ENCODE measurements around the gene MT1B. TPM values are rescaled to one million over a fixed set of nuclear protein-coding genes. Genes with fewer than 3 reads are reported as not detected.

The MT1B gene
- total RNA-seq, 2 experiments from 2014 or later = not detected

DNA sequence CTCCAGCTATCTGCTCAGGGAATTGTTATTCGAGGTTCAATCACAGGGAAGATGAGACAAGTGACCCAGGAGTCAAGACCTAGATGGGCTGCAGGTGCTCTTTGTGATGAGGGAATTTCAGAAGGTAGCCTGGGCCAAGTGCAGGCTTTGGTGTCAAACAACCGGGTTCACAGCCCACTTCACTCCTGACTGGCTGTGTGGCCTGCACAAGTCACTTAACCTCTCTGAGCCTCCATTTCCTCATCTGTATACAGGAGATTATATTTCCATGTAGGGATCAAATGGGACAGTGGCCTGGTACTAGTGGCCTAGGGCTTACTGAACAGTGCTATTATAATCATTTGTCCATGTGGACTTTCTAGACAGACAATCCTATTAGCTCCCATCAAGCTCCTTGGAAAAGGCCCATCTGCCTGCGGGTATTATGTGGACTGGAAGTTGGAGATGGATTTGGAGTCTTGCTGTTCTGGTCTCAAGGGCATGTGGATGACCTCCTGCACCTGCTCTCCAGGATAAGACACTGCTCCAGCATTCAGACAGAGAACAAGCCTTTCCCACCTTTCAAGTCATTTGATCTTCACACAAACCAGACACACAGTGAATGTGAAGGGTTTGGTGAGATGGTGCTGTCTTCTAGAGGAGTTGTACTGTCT lies 27.5 kb downstream of the MT1B start:
- DNase-seq (no peak), ATAC-seq (ENCODE audit: low read depth) (no peak)
- H3K27me3 Mint-ChIP-seq = peaks cover 9% of the 10 kb centered on the region
- H3K4me1 Mint-ChIP-seq = peaks cover 36% of the 10 kb centered on the region
- peaks cover under 1% of the 10 kb centered on the region for H3K36me3 Mint-ChIP-seq
- H3K9me3 Mint-ChIP-seq = no peaks in the 10 kb centered on the region
- no peak overlapping the region for H3K27ac Mint-ChIP-seq
- no peak overlapping the region for H3K4me3 Mint-ChIP-seq
- POLR2A ChIA-PET = interaction anchor here (0.6 to 1.9 kb wide), 2 partner anchors 11 to 174 kb away, joined by 6 to 7 read pairs; partner anchors contain the start of genes MT1G and MT1H

- H3K36me3 Mint-ChIP-seq = peaks cover 3% of the 10 kb centered on the region
- POLR2A ChIA-PET = interaction anchor here (0.6 to 1.9 kb wide), 2 partner anchors 11 to 173 kb away, joined by 6 to 7 read pairs; partner anchors contain the start of genes MT1G and MT1H
Measured at GRCh38 chr16:56679818-56680217, 28.1 kb downstream of the MT1B start.

DNA sequence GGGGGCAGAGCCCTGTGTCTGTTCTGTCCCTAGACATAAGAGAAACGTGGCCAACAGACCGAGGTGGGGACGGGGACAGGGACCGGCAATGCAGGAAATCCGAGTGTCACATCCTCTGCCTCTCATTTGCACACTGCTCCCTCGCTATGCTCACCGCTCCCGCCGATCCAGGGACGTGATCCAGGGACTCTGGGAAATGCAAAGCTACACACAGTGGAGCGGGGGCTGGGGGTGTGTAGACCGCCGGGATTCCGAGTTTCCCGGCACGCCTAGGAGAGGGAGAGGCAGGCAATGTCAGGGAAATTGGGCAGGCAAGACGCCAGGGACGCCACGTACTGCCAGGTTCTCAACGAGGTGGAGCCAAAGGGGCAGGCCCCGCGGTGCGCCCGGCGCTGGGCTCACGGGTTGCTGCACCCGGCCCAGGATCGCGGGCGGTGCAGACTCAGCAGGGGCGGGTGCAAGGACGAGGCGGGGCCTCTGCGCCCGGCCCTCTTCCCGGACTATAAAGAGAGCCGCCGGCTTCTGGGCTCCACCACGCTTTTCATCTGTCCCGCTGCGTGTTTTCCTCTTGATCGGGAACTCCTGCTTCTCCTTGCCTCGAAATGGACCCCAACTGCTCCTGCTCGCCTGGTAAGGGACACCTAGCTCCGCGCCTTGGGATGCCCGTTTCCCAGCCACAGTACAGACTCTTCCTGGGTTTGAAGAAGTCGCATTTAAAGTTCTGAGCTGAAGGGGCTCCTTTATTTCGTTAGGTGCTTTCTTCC lies 30.4 kb downstream of the MT1B start, which contains the start of gene MT1X:
Gene MT1X (plus strand): TSS at position 532 of the 764 bp plus-strand sequence. CDS start 71 bp downstream, at position 603.
- no peaks in the 10 kb centered on the region for H3K27me3 Mint-ChIP-seq
- POLR2A ChIA-PET = interaction anchor here (0.8 to 2.8 kb wide), 17 partner anchors 8 to 76 kb away, joined by 3 to 28 read pairs (median 5); partner anchors contain the start of genes MT1E, MT1F, MT1G and MT1H
- H3K9me3 Mint-ChIP-seq = peaks cover 3% of the 10 kb centered on the region
- peak; percentile 95 for DNase-seq
- peak within 1 kb of the TSS; percentile 97 for H3K4me3 Mint-ChIP-seq
- H3K27ac Mint-ChIP-seq = peak within 1 kb of the TSS; percentile 95
- H3K4me1 Mint-ChIP-seq = peaks cover 25% of the 10 kb centered on the region
- peak; percentile 94 for ATAC-seq (ENCODE audit: low read depth)
- peaks cover 6% of the 10 kb centered on the region for H3K36me3 Mint-ChIP-seq

More at GRCh38 chr16:56679818-56680217, 28.1 kb downstream of the MT1B start:
- no peak for DNase-seq
- H3K27ac Mint-ChIP-seq = no peak overlapping the region
- no peak for ATAC-seq (ENCODE audit: low read depth)
- no peak overlapping the region for H3K4me3 Mint-ChIP-seq
- H3K9me3 Mint-ChIP-seq = no peaks in the 10 kb centered on the region
- H3K4me1 Mint-ChIP-seq = peaks cover 36% of the 10 kb centered on the region
- H3K27me3 Mint-ChIP-seq = peaks cover 5% of the 10 kb centered on the region

GRCh38 chr16:56682703-56683397 lies 31.2 kb downstream of the MT1B start:
- Mint-ChIP-seq H3K27me3 (no peaks in the 10 kb centered on the region), H3K36me3 (peaks cover 6% of the 10 kb centered on the region), H3K27ac (peak overlapping the region; percentile 95), H3K9me3 (peaks cover 3% of the 10 kb centered on the region), H3K4me1 (peaks cover 25% of the 10 kb centered on the region), H3K4me3 (peak overlapping the region; percentile 97)
- DNase-seq = no peak
- POLR2A ChIA-PET = interaction anchor here (0.8 to 2.8 kb wide), 17 partner anchors 8 to 76 kb away, joined by 3 to 28 read pairs (median 5); partner anchors contain the start of genes MT1E, MT1F, MT1G and MT1H
- ATAC-seq (ENCODE audit: low read depth) = peak; percentile 4

DNA sequence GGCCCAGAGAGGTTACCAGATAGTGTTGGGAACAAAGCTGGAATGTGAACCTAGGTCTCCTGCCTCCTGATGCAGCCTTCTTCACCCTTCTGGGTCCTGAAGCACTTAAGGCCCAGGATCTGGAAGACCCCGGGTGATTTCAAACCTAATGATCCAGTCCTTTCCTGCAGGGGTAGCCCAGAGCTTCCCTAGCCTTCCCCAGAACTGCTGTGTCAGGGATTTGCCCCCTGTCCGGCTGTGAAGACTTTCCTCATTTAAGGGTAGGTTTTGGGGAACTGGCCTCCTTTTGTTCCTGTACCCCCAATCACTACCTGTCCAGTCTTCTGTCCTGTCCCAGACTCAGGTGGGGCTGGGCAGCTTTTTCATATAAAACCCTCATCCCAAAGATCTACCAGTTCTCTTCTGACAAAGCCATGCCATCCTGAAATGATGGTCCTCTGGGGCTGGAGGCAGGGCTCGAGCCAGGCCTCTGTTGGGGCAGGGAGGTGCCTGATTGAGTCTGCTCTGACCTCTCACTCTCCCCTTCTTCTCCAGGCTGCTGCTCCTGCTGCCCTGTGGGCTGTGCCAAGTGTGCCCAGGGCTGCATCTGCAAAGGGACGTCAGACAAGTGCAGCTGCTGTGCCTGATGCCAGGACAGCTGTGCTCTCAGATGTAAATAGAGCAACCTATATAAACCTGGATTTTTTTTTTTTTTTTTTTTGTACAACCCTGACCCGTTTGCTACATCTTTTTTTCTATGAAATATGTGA lies 31.9 kb downstream of the MT1B start:
- H3K4me1 Mint-ChIP-seq = peaks cover 25% of the 10 kb centered on the region
- no peak for ATAC-seq (ENCODE audit: low read depth)
- peak overlapping the region; percentile 97 for H3K4me3 Mint-ChIP-seq
- H3K27me3 Mint-ChIP-seq = no peaks in the 10 kb centered on the region
- peaks cover 3% of the 10 kb centered on the region for H3K9me3 Mint-ChIP-seq
- POLR2A ChIA-PET = interaction anchor here (1.0 to 2.8 kb wide), 9 partner anchors 12 to 77 kb away, joined by 3 to 28 read pairs (median 6); partner anchors contain the start of gene MT1G
- no peak for DNase-seq
- H3K36me3 Mint-ChIP-seq = peaks cover 6% of the 10 kb centered on the region
- H3K27ac Mint-ChIP-seq = peak overlapping the region; percentile 14

DNA sequence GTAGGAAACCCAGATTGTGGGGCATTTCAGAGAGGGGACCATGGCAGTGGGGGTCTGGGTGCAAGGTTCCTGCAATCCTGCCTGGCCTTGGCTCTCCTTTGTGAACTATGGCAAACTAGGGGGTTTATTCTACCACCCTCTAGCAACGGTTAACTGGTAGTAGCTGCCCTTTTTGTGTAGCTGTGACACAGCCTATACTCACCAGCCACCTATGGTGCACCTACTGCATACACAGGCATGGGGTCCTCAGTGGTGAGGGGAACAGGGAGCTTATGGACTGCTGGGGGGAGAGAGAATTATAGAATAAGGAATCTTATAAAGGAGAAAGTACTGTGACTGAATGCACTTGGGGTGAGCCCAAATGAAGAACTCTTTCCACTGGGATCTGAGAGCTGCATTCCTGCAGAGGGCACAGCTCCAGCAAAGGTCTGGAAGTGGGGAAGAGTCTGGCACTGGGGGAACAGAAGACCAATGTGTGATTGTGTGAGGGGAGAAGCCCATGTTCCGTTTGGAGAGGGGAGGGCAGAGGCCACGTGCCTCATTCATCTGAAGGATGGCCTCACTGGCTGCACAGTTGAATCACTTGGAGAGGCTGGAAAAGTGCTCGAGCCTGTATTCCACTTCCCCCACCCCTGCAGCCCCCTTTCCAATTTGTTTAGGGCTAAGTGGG lies 32.7 kb downstream of the MT1B start:
- no peak overlapping the region for H3K4me3 Mint-ChIP-seq
- DNase-seq (no peak), ATAC-seq (ENCODE audit: low read depth) (no peak)
- H3K4me1 Mint-ChIP-seq = peaks cover 25% of the 10 kb centered on the region
- H3K9me3 Mint-ChIP-seq = peaks cover 3% of the 10 kb centered on the region
- H3K27me3 Mint-ChIP-seq = no peaks in the 10 kb centered on the region
- H3K27ac Mint-ChIP-seq = no peak overlapping the region
- POLR2A ChIA-PET = interaction anchor here (0.6 kb wide), 1 partner anchor 440 kb away, joined by 3 read pairs; no protein-coding TSS in a partner anchor
- peaks cover 6% of the 10 kb centered on the region for H3K36me3 Mint-ChIP-seq

DNA sequence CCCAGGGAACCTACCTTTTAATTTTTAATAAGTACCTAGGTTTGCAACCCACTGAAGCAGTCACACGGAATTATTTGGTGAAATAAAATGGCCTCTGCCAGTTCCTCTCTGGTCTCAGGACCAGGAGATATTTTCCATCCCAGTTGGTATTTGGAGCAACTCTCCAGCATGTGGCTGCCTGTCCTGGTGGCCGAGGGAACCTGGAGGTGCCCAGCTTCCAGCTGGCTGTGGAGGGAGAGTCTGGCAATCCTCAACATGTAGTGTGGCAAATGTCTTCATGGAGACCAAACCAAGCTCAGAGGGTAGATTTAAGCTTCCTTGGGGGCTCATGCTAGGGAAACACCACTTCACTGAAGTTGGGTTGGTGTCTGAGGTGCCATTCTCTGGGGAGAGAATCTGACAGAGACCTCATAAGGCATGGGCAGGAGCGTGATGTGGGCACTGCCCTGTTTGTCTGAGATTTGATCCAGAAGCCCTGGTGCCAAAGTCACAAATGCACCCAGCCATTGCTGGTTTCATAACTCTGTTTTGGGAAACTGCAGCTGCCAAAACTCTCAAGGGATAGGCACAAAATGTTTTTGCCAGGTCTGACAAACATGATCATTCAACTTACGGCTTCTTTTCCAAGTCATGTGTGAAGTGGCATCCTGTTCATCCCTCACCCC lies 33.4 kb downstream of the MT1B start:
- DNase-seq (no peak), ATAC-seq (ENCODE audit: low read depth) (no peak)
- no peaks in the 10 kb centered on the region for H3K27me3 Mint-ChIP-seq
- no peak overlapping the region for H3K4me3 Mint-ChIP-seq
- peaks cover 6% of the 10 kb centered on the region for H3K36me3 Mint-ChIP-seq
- POLR2A ChIA-PET = interaction anchor here (0.6 to 1.2 kb wide), 2 partner anchors 21 to 439 kb away, joined by 3 read pairs; no protein-coding TSS in a partner anchor
- H3K4me1 Mint-ChIP-seq = peaks cover 22% of the 10 kb centered on the region
- H3K9me3 Mint-ChIP-seq = peaks cover 3% of the 10 kb centered on the region
- H3K27ac Mint-ChIP-seq = no peak overlapping the region

DNA sequence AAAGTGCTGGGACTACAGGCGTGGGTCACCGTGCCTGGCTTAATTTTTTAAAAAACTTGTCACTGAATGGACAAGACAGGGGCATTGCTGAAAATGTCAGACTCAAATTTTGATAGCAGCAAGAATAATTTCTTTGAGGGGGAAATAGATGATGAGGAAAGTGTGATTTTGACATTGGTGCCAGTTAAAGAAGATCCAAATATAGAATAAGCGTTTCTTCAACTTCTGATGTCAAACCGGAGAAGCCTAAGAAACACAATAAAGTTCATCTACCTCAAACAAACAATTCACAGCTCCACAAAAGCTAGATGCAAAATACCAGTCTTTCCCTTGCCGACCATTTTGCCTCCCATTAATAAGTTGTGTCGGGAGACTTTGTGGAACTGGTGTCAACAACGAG lies 35.1 kb downstream of the MT1B start:
- Mint-ChIP-seq H3K4me3 (no peak overlapping the region), H3K27me3 (peaks cover 2% of the 10 kb centered on the region), H3K4me1 (peaks cover 17% of the 10 kb centered on the region), H3K36me3 (peaks cover 6% of the 10 kb centered on the region), H3K27ac (no peak overlapping the region), H3K9me3 (peaks cover 4% of the 10 kb centered on the region)
- ATAC-seq (ENCODE audit: low read depth) = no peak
- DNase-seq = no peak
- POLR2A ChIA-PET = no interaction called here

- peaks cover 6% of the 10 kb centered on the region for H3K4me1 Mint-ChIP-seq
- peaks cover 6% of the 10 kb centered on the region for H3K36me3 Mint-ChIP-seq
- H3K4me3 Mint-ChIP-seq = no peak overlapping the region
- ATAC-seq (ENCODE audit: low read depth) (no peak), DNase-seq (peak; percentile 2)
- POLR2A ChIA-PET = no interaction called here
- H3K27me3 Mint-ChIP-seq = peaks cover 2% of the 10 kb centered on the region
- peaks cover 4% of the 10 kb centered on the region for H3K9me3 Mint-ChIP-seq
- no peak overlapping the region for H3K27ac Mint-ChIP-seq
Measured at GRCh38 chr16:56688762-56689161, 37.1 kb downstream of the MT1B start.

GRCh38 chr16:56689171-56689570 lies 37.5 kb downstream of the MT1B start:
- H3K4me3 Mint-ChIP-seq = no peak overlapping the region
- no peak overlapping the region for H3K27ac Mint-ChIP-seq
- DNase-seq = no peak
- ATAC-seq (ENCODE audit: low read depth) = no peak
- peaks cover 2% of the 10 kb centered on the region for H3K27me3 Mint-ChIP-seq
- peaks cover 6% of the 10 kb centered on the region for H3K36me3 Mint-ChIP-seq
- peaks cover 3% of the 10 kb centered on the region for H3K4me1 Mint-ChIP-seq
- H3K9me3 Mint-ChIP-seq = peaks cover 4% of the 10 kb centered on the region
- POLR2A ChIA-PET = no interaction called here

- no peak overlapping the region for H3K4me3 Mint-ChIP-seq
- peaks cover 4% of the 10 kb centered on the region for H3K9me3 Mint-ChIP-seq
- DNase-seq (no peak), ATAC-seq (ENCODE audit: low read depth) (no peak)
- peaks cover 3% of the 10 kb centered on the region for H3K36me3 Mint-ChIP-seq
- POLR2A ChIA-PET = interaction anchor here (0.7 to 1.5 kb wide), 2 partner anchors 8 to 84 kb away, joined by 3 to 4 read pairs; partner anchors contain the start of gene MT1X
- H3K27ac Mint-ChIP-seq = no peak overlapping the region
- H3K4me1 Mint-ChIP-seq = no peaks in the 10 kb centered on the region
- peaks cover 2% of the 10 kb centered on the region for H3K27me3 Mint-ChIP-seq
Measured at GRCh38 chr16:56690420-56691122, 38.9 kb downstream of the MT1B start.
